ENCODE measurements around the gene GAMT. TPM values are rescaled to one million over a fixed set of nuclear protein-coding genes. Genes with fewer than 3 reads are reported as not detected.

The GAMT gene
- total and polyA plus RNA-seq, 2 of the 13 experiments (the other 11 are each of a cell fraction or from before 2014, with no cell fraction given) = 115 to 124 TPM

DNA sequence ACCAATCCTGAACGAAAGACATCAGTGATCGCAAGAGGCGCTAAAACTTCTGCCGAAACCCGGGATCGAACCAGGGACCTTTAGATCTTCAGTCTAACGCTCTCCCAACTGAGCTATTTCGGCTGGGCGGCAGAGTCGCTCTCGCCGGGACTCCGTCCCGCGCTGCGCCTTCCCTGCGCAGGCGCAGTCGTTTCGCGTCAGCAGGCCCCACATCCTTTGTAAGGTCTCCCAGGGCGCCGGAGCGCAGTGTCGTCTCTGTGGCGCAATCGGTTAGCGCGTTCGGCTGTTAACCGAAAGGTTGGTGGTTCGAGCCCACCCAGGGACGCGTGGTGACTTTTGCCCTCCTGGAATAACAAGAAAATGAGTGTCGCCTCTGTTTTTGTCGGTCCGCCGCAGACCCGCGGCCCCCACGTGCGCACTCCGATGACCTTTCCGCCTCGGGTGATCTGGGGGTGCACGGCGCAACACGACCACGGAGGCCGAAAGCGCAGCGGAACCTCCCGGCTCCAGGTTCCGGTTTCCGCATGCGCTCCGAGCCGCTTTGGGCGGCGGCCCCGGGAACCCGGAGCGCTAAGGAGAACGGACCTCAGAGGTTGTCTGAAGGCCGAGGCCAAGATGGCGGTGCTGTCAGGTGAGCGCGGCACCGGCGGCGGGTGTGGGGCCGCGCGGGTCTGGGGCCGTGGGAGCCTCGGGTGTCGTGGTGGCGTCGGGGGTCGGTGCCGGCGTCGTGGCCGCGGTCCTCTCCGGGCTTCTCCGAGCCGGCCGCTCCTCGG, 17.8 kb downstream of the GAMT start, which contains the start of gene NDUFS7 (continued):
- peak; percentile 94 for TF ChIP-seq ZBTB34 (CRISPR knock-in tag; IDR thresholded peaks at IDR 0.05)
- peak; percentile 98 for TF ChIP-seq YY1 (IDR thresholded peaks at IDR 0.05; ENCODE audit: insufficient read depth, insufficient replicate concordance, low read depth, low read length)
- peak; percentile 68 for TF ChIP-seq NR0B2 (CRISPR knock-in tag; IDR thresholded peaks at IDR 0.05)
- TF ChIP-seq RNF2 (conservative IDR thresholded peaks at IDR 0.05; ENCODE audit: low read depth) = peak; percentile 86
- peak; percentile 96 for TF ChIP-seq NFATC3 (CRISPR knock-in tag; IDR thresholded peaks at IDR 0.05)
- TF ChIP-seq PAWR (CRISPR knock-in tag; IDR thresholded peaks at IDR 0.05; ENCODE audit: borderline replicate concordance) = peak; percentile 76; the same call in 1 of the 2 replicates
- TF ChIP-seq THYN1 (CRISPR knock-in tag; IDR thresholded peaks at IDR 0.05; ENCODE audit: borderline replicate concordance, low read depth) = 0 out of 2 replicates have a peak, but pooled peaks have one; percentile 91
- peak; percentile 69; the same call in 1 of the 2 replicates for TF ChIP-seq BCL6 (CRISPR knock-in tag; IDR thresholded peaks at IDR 0.05)
- peak; percentile 96 for TF ChIP-seq ZNF891 (CRISPR knock-in tag; IDR thresholded peaks at IDR 0.05)
- peak; percentile 92; the same call in 1 of the 2 replicates for TF ChIP-seq TMF1 (CRISPR knock-in tag; IDR thresholded peaks at IDR 0.05; ENCODE audit: low read depth)
- TF ChIP-seq JUN (CRISPR knock-in tag; IDR thresholded peaks at IDR 0.05) = peak; percentile 77; the same call in 1 of the 2 replicates
- TF ChIP-seq ZNF598 (CRISPR knock-in tag; IDR thresholded peaks at IDR 0.05; ENCODE audit: borderline replicate concordance) = peak; percentile 97
- peak; percentile 85 for TF ChIP-seq ZNF12 (CRISPR knock-in tag; IDR thresholded peaks at IDR 0.05)
- TF ChIP-seq ZMAT3 (CRISPR knock-in tag; conservative IDR thresholded peaks at IDR 0.05) = peak; percentile 96
- peak; percentile 79; the same call in 1 of the 2 replicates for TF ChIP-seq ZNF30 (CRISPR knock-in tag; IDR thresholded peaks at IDR 0.05)
- peak; percentile 59 for TF ChIP-seq SRSF1 (optimal IDR thresholded peaks at IDR 0.05; ENCODE audit: low read depth, low read length)
- TF ChIP-seq NCOA5 (CRISPR knock-in tag; IDR thresholded peaks at IDR 0.05) = 0 out of 2 replicates have a peak, but pooled peaks have one; percentile 71
- TF ChIP-seq ZBTB44 (CRISPR knock-in tag; IDR thresholded peaks at IDR 0.05) = peak; percentile 77; the same call in 1 of the 2 replicates
- TF ChIP-seq FOXK1 (CRISPR knock-in tag; IDR thresholded peaks at IDR 0.05; ENCODE audit: borderline replicate concordance, low read depth) = peak; percentile 87
- no peak for TF ChIP-seq NPAS2 (CRISPR knock-in tag; IDR thresholded peaks at IDR 0.05; ENCODE audit: borderline replicate concordance)
- TF ChIP-seq, protein P1, sequence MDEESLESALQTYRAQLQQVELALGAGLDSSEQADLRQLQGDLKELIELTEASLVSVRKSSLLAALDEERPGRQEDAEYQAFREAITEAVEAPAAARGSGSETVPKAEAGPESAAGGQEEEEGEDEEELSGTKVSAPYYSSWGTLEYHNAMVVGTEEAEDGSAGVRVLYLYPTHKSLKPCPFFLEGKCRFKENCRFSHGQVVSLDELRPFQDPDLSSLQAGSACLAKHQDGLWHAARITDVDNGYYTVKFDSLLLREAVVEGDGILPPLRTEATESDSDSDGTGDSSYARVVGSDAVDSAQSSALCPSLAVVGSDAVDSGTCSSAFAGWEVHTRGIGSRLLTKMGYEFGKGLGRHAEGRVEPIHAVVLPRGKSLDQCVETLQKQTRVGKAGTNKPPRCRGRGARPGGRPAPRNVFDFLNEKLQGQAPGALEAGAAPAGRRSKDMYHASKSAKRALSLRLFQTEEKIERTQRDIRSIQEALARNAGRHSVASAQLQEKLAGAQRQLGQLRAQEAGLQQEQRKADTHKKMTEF (CRISPR knock-in tag; IDR thresholded peaks at IDR 0.05) = peak; percentile 99
- peak; percentile 84 for TF ChIP-seq RBFOX2 (IDR thresholded peaks at IDR 0.05; ENCODE audit: low read depth, low read length)
- peak; percentile 69; the same call in 1 of the 2 replicates for TF ChIP-seq FOXM1 (CRISPR knock-in tag; IDR thresholded peaks at IDR 0.05)
- TF ChIP-seq ATM (IDR thresholded peaks at IDR 0.05; ENCODE audit: borderline replicate concordance) = no peak
- TF ChIP-seq NONO (IDR thresholded peaks at IDR 0.05) = no peak
- peak; percentile 99 for TF ChIP-seq NONO (CRISPR knock-in tag; conservative IDR thresholded peaks at IDR 0.05)

Data from HepG2 (cell line).